SK-N-SH (cell line): ENCODE measurements around the gene MORC2. TPM values are rescaled to one million over a fixed set of nuclear protein-coding genes. Genes with fewer than 3 reads are reported as not detected.

Experiments used
- CTCF ChIA-PET: fragments of 300-600, 350-600 bp; formaldehyde crosslinking; extraction: SDS; loops from one replicate; lab custom pipeline; 2021; lab: Yijun Ruan, JAX
- POLR2A ChIA-PET: fragments of 350-600 bp; sonication (Branson Sonifier 250); formaldehyde crosslinking; extraction: SDS; loops from one replicate; lab custom pipeline; 2020; ENCODE audit warnings: antibody characterized with exemption, inconsistent platforms; lab: Yijun Ruan, JAX
- DNase-seq: peaks from one replicate; pipeline ENCODE4 v3.0.0; 2012
- H2AFZ ChIP-seq: fragments of 200-600 bp; sonication (generic); 2 replicates; pipeline ENCODE4 v1.8.1; 2016; ENCODE audit warnings: antibody characterized with exemption, mild to moderate bottlenecking, low read depth
- H3F3A ChIP-seq: fragments of 200-600 bp; sonication (generic); replicated peaks from 2 replicates; pipeline ENCODE3; 2016; ENCODE audit warnings: antibody characterized with exemption, mild to moderate bottlenecking; ENCODE audit not compliant: insufficient read depth
- H3K27ac ChIP-seq, 2 experiments: fragments of 200-500 bp in 1 of 2; fragments of 200-600 bp in 1 of 2; sonication (Bioruptor generic) in 1 of 2; sonication (generic), shearing (Covaris generic) in 1 of 2; 2 replicates each; pipeline versions ENCODE4 v1.5.1 to v1.6.1; 2014 to 2016; ENCODE audit warnings: low read depth in 2 of 2, inconsistent platforms in 1 of 2, low read length in 1 of 2, mild to moderate bottlenecking in 1 of 2, mixed read lengths in 1 of 2
- H3K27me3 ChIP-seq: fragments of 200-600 bp; sonication (generic), shearing (Covaris generic); 2 replicates; pipeline ENCODE4 v1.6.1; 2016; ENCODE audit warnings: mixed run types; ENCODE audit not compliant: insufficient read depth
- H3K36me3 ChIP-seq, 2 experiments: fragments of 200-500 bp in 1 of 2; fragments of 200-600 bp in 1 of 2; sonication (Bioruptor generic) in 1 of 2; sonication (generic) in 1 of 2; replicated peaks in 1 of 2; 2 replicates each; pipeline versions ENCODE3 to v1.5.1; 2014 to 2016; ENCODE audit warnings: low read length in 1 of 2, mild to moderate bottlenecking in 1 of 2; ENCODE audit not compliant: insufficient read depth in 2 of 2, control insufficient read depth in 1 of 2
- H3K4me1 ChIP-seq, 2 experiments: fragments of 200-500 bp in 1 of 2; fragments of 200-600 bp in 1 of 2; sonication (Bioruptor generic) in 1 of 2; sonication (generic), shearing (Covaris generic) in 1 of 2; 2 replicates each; pipeline versions ENCODE4 v1.5.1 to v1.6.1; 2014 to 2016; ENCODE audit warnings: low read depth in 1 of 2, low read length in 1 of 2, mixed run types in 1 of 2; ENCODE audit not compliant: insufficient read depth in 2 of 2, control insufficient read depth in 1 of 2
- H3K4me2 ChIP-seq: fragments of 200-600 bp; sonication (generic), shearing (Covaris generic); 2 replicates; pipeline ENCODE4 v1.6.1; 2017; ENCODE audit warnings: mixed run types
- H3K4me3 ChIP-seq, 2 experiments: fragments of 200-500 bp in 1 of 2; fragments of 200-600 bp in 1 of 2; sonication (Bioruptor generic) in 1 of 2; sonication (generic), shearing (Covaris generic) in 1 of 2; 2 replicates each; pipeline versions ENCODE4 v1.5.1 to v1.8.1; 2014 to 2016; ENCODE audit warnings: low read depth in 2 of 2, inconsistent platforms in 1 of 2, low read length in 1 of 2, mild to moderate bottlenecking in 1 of 2, mixed read lengths in 1 of 2, moderate library complexity in 1 of 2
- H3K79me2 ChIP-seq: fragments of 200-600 bp; sonication (generic); 2 replicates; pipeline ENCODE4 v1.8.1; 2017; ENCODE audit warnings: mild to moderate bottlenecking; ENCODE audit not compliant: insufficient read depth
- H3K9ac ChIP-seq: fragments of 200-600 bp; sonication (generic); 2 replicates; pipeline ENCODE4 v1.6.1; 2017; ENCODE audit warnings: mixed run types
- H3K9me2 ChIP-seq: fragments of 200-600 bp; sonication (generic); 2 replicates; pipeline ENCODE4 v1.6.1; 2017; ENCODE audit warnings: mixed run types
- H3K9me3 ChIP-seq: fragments of 200-600 bp; sonication (generic); 2 replicates; pipeline ENCODE4 v1.6.1; 2017; ENCODE audit warnings: mixed run types, mild to moderate bottlenecking, moderate library complexity
- H4K20me1 ChIP-seq: fragments of 200-600 bp; sonication (generic); 2 replicates; pipeline ENCODE4 v1.6.1; 2017; ENCODE audit warnings: mild to moderate bottlenecking, mixed run types; ENCODE audit not compliant: insufficient read depth
- EZH2phosphoT487 ChIP-seq: fragments of 200-600 bp; sonication (generic); IDR thresholded peaks from 2 replicates; pipeline ENCODE4 v1.6.1; 2017; ENCODE audit warnings: low read depth, mixed run types, mild to moderate bottlenecking, antibody characterized with exemption, moderate library complexity, borderline replicate concordance
- FOSL2 ChIP-seq: IDR thresholded peaks from 2 replicates; pipeline ENCODE4 v1.4.0; 2012; ENCODE audit warnings: low read depth, mild to moderate bottlenecking, moderate library complexity, borderline replicate concordance
- FOXJ3 ChIP-seq: sonication (generic); formaldehyde crosslinking; IDR thresholded peaks from 2 replicates; pipeline ENCODE4 v1.5.1; 2020; ENCODE audit warnings: mild to moderate bottlenecking, missing genetic modification reagents
- FOXM1 ChIP-seq: IDR thresholded peaks from 2 replicates; pipeline ENCODE4 v1.4.0; 2012; ENCODE audit warnings: low read depth, mild to moderate bottlenecking
- GATA2 ChIP-seq: sonication (generic); formaldehyde crosslinking; IDR thresholded peaks from 2 replicates; pipeline ENCODE4 v1.5.0; 2020; ENCODE audit warnings: mild to moderate bottlenecking, missing genetic modification reagents
- MXI1 ChIP-seq: IDR thresholded peaks from 2 replicates; pipeline ENCODE4 v1.6.1; 2012; ENCODE audit warnings: mild to moderate bottlenecking, low read depth, low read length, improper control_type of control experiment
- NFIC ChIP-seq: IDR thresholded peaks from 2 replicates; pipeline ENCODE4 v1.4.0; 2012; ENCODE audit warnings: borderline replicate concordance
- NRF1 ChIP-seq: IDR thresholded peaks from 2 replicates; pipeline ENCODE4 v1.6.1; 2012; ENCODE audit warnings: low read depth, mild to moderate bottlenecking, low read length
- RAD21 ChIP-seq: IDR thresholded peaks from 2 replicates; pipeline ENCODE4 v1.6.1; 2012; ENCODE audit warnings: mild to moderate bottlenecking, low read length
- REST ChIP-seq: IDR thresholded peaks from 2 replicates; pipeline ENCODE4 v1.6.1; 2012; ENCODE audit warnings: mild to moderate bottlenecking, low read depth, low read length, moderate library complexity
- RXRA ChIP-seq: IDR thresholded peaks from 2 replicates; pipeline ENCODE4 v1.4.0; 2012; ENCODE audit warnings: low read depth, mild to moderate bottlenecking, borderline replicate concordance
- TAF1 ChIP-seq: IDR thresholded peaks from 2 replicates; pipeline ENCODE4 v1.6.1; 2012; ENCODE audit warnings: low read depth, mild to moderate bottlenecking, low read length, moderate library complexity, borderline replicate concordance
- TEAD4 ChIP-seq: IDR thresholded peaks from 2 replicates; pipeline ENCODE4 v1.4.0; 2012; ENCODE audit warnings: mild to moderate bottlenecking, borderline replicate concordance; ENCODE audit not compliant: insufficient read depth
- USF1 ChIP-seq: IDR thresholded peaks from 2 replicates; pipeline ENCODE4 v1.4.0; 2012; ENCODE audit warnings: low read depth, borderline replicate concordance
- WGBS: methylation state at CpG from one replicate; pipeline ENCODE4 v1.1.6; 2017; ENCODE audit warnings: low lambda C conversion rate; 5-methylcytosine and 5-hydroxymethylcytosine counted together
- polyA plus RNA-seq, 3 experiments: library from polyadenylated mRNA; depleted of rRNA; stranded (reverse); fragments of >200 nt; gene quantifications; 2 replicates each; pipeline ENCODE4 v1.2.3, GENCODE V29; 2012

Gene MORC2
- polyA plus RNA-seq, 1 of the 3 experiments (the other 2 are of a cell fraction) = 8.3 TPM

- Histone ChIP-seq H3K27me3 (no peaks in the 10 kb centered on the region), H3K4me2 (no peak overlapping the region), H3F3A (no peaks in the 10 kb centered on the region), H3K9ac (no peak overlapping the region), H3K4me3 (no peak overlapping the region), H3K36me3 (no peaks in the 10 kb centered on the region), H3K4me1 (no peaks in the 10 kb centered on the region), H3K9me3 (0 out of 2 replicates have a peak, but pooled peaks cover 7% of the 10 kb centered on the region), H3K79me2 (no peaks in the 10 kb centered on the region), H3K9me2 (no peaks in the 10 kb centered on the region), H4K20me1 (no peaks in the 10 kb centered on the region), H2AFZ (no peak overlapping the region), H3K27ac (no peak overlapping the region)
- no peak for TF ChIP-seq MXI1
- no peak for TF ChIP-seq NRF1
- no peak for TF ChIP-seq FOSL2
- TF ChIP-seq NFIC = no peak
- TF ChIP-seq USF1 = no peak
- no peak for TF ChIP-seq RAD21
- no peak for TF ChIP-seq TEAD4
- no peak for TF ChIP-seq FOXM1
- no peak for TF ChIP-seq TAF1
- TF ChIP-seq REST = no peak
- TF ChIP-seq EZH2phosphoT487 = no peak
- TF ChIP-seq RXRA = no peak
- TF ChIP-seq GATA2 (CRISPR knock-in tag) = no peak
- TF ChIP-seq FOXJ3 (CRISPR knock-in tag) = no peak
- DNase-seq = no peak
- ChIA-PET POLR2A (no interaction called here), CTCF (interaction anchor here (1.1 to 5.3 kb wide), 4 partner anchors 26 to 191 kb away, joined by 3 to 33 read pairs (median 13); no protein-coding TSS in a partner anchor)
- WGBS = 88% methylated on average over 16 of the region's 23 CpGs
These were observed 74.9 kb downstream of the MORC2 start for GRCh38 chr22:30893434-30894370.
